Renal cortex interstitium (tissue), 11 donors: ENCODE results near the gene SLC27A5. TPM values are rescaled to one million over a fixed set of nuclear protein-coding genes. Genes with fewer than 3 reads are reported as not detected.
"Not testable (repeated sequence)": the region's sequence is repeated elsewhere in the genome, so short reads cannot be mapped to it uniquely, and the experiment has no call there.

ENCODE experiments used
- DNase-seq, 11 donors: peaks; one replicate each; pipeline ENCODE4 v3.0.0-alpha.2; 2013; ENCODE audit warnings: low read depth in 9 of 11, low spot score in 4 of 11; ENCODE audit errors: extremely low read depth in 1 of 11
- polyA plus RNA-seq, 3 donors: library from polyadenylated mRNA; unstranded; fragments of 120-200 nt; gene quantifications; one replicate each; pipeline ENCODE4 v1.2.1, GENCODE V29; 2013; ENCODE audit not compliant: insufficient read length in 3 of 3

The SLC27A5 gene
- polyA plus RNA-seq, 3 donors, result 7.8 to 13.4 (median 11.5) TPM

DNA sequence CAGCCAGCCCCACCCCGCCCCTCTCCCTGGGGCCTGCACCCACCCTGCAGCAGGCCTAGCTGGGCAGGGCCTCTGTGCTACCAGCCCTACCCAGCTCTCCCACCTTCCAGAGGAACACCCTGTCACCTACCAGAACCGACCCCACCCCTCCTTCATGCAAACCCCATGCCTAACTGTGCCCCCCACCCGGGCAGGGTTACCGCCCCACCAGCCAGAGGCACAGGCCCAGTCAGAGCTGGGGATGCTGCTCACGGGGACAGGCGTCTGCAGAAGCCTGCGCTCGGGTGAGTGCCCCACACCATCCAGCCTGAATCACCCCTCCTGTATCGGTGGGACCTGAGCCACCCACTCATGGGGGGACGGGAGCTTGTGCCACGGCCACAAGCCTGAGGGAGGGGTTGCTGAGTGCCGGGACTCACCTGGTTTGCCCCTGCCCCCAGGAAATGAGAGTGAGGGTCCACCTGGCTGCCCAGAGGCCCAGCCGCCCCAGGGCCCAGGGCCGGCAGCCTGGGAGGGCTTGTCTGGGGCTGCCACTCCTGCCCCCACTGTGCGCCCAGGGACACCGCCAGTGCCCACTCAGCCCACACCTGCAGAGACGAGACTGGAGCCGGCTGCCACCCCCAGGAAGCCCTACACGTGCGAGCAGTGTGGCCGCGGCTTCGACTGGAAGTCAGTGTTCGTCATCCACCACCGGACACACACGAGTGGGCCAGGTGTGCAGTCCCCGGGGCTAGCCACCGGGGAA, 31.9 kb downstream of the SLC27A5 start:
- DNase-seq, result no peak

DNA sequence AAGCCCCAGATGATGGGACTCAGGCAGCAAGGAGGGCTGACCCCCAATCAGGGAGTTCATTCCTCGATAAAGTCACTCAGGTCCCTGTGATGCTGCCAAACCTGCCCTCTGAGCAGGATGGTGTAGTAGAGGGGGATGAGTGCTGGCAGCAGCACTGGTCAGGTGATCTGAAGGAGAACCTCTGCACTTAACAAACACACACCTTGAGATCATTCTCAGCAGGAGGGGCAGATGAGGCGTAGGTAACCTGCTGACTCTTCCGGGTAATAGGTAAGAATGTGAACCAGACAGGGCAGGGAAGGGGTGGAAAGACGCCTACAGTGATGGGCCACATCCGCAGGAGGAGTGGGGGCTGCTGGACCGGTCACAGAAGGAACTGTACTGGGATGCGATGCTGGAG, 32.5 kb downstream of the SLC27A5 start:
- DNase-seq, result no peak

DNA sequence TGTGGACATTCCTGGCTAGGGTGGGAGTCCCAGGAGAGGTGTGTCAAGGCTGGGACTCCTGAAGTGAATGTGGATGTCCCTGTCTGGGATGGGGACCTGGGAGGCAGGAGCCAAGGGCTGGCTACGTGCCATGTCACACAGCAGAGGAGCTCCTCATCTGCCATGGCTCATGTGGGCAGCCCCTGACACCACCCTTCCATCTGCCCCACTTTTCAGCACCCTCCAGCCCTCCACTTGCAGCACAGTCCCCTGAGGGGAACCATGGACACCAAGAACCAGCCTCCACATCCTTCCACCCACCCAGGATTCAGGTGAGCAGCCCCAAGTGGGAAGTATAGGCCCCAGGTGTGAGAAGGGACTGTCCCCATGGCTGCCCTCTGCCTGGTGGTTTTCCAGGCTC, 33.9 kb downstream of the SLC27A5 start:
- no peak for DNase-seq

DNA sequence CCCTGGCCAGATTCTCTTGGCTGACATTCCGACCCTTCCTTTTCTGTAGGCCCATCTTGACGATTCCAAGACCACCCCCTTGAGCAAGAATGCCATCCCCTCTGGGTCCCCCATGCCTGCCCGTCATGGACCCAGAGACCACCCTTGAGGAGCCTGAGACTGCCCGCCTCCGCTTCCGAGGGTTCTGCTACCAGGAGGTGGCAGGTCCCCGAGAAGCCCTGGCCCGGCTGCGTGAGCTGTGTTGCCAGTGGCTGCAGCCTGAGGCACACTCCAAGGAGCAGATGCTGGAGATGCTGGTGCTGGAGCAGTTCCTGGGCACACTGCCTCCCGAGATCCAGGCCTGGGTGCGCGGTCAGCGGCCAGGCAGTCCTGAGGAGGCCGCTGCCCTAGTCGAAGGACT, 34.7 kb downstream of the SLC27A5 start:
- DNase-seq, result no peak

DNA sequence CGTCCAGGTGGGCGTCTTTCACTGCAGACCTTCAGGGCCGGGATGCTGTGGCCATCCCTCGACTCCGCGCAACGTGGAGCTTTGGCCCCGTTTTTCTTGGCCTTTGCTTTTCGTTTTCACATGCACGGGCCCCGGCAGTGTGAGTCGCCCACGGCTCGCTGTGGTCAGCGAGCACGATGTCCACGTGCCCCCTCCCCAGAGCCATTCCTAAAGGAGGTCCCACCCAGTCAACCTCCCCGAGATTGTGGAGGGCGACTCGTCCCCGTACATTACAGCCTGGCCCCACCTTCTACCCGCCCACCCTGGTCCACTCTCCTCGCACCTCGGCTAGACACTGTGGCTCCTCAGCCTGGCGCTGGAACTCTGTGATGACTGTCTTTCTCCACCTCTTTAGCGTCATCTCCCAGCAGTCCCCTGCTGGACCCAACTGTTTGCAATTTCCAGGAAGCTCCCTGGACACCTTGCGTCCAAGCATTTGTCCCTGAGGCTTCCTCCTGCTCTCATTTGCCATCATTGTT, 35.2 kb downstream of the SLC27A5 start:
- no peak for DNase-seq

DNA sequence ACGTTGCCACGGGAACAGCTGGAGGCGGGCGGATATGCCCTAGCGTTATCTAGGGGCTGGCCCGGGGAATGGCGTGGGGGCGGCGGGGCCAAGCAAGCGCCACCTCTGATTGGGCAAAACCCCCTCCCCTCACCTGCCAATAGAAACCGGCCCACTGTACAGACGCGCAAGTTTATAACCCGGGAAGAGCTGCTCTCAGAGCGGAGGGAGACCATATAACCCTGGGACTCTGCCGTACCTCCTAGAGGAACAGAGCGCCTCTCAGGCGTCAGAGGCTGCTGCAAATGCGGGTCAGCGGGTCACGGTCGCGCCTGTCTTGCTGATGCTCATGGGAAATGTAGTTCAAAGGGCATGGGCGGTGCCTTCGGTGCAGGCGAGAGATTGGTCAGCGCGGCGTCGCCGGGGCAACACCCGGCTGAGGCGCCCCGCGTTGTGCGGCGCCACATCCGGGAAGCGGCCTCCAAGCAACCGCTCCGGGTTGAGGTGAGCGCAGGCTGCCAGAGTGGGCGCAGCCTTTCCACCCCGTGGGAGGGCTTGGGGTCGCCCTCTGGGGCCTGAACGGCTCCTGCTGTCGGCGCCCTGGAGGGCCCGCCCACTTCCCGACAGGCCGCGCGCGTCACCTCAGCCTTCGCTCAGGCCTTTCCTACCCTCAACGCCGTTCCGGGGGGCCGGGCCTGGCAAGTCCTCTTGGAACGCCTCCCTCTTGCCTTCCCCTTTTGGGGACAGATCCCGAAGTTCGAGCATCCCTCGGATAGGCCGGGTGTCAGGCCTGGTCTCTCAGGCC, 35.9 kb downstream of the SLC27A5 start, which contains the start of gene ZNF446:
Gene ZNF446 (plus strand): TSS at position 639 of the 784 bp plus-strand sequence. CDS start 867 bp downstream, outside the sequence.
- peak; percentile 92 to 97 (median 96) for DNase-seq

DNA sequence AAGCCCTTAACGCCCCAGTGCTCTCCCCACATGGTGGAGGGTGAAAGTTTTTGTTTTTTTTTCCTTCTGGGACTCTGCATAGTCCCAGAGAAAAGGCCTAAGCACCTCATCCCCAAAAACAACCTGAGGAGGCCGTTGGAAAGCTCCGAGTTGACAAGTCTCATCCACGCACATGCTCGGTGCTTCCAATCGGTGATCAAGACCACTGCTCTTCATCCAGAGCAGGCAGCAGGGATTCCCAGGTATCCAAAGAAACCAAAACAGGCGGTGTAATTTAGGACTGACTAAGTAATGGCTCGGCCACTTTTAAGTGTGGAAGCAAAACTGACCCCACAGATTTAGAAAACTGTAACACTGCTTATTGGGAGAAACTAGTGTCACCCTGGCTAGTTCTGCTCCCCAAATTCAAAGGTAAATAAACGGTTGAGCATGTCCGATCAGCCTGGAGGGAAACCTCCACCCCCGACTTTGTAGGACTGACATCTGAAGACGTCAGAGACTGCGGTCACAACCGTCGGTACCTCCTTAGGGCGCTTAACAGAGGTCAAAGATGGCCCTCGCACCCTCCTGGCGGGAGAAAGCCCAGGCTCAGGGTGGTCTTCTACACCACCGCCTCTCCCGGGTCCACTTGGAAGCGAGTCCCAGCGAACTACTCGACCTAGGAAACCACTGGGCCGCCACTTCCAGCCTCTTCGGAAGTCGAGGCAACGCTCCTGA, 36.6 kb downstream of the SLC27A5 start:
- peak in 1 of 11 donors; percentile 15 for DNase-seq

DNA sequence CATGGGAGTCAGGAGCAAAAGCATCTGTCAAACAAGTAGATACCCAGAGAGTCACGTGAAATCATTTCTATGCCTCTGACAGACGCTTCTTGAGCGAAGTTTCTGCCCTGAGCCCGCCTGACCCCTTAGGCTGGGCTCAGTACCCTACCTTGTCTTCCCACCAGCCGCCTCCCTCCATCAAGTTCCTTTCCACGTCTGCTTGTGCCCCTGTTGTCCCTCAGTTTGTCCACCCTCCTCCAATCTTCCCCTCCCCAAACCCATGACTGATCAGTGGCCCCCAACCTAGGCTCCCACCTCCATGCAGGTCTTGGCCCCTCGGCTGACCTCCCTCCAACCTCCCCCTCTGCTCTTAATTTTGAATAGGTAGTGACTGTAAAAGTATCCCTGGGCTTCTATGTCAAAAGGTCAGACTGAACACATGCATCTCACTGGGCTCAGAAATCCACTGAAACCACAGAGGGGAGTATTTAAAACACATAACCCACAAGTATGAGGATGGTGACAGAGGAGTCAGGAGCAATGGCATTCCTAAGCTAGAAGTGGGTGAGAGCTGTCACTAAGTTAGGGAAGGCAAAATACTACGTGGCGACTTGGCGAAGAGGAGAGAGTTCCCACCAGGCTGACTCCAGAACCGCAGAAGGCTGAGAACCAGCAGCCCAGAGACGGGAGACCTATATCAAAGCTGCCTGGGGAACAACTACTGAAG, 37.3 kb downstream of the SLC27A5 start:
- DNase-seq, result no peak

DNA sequence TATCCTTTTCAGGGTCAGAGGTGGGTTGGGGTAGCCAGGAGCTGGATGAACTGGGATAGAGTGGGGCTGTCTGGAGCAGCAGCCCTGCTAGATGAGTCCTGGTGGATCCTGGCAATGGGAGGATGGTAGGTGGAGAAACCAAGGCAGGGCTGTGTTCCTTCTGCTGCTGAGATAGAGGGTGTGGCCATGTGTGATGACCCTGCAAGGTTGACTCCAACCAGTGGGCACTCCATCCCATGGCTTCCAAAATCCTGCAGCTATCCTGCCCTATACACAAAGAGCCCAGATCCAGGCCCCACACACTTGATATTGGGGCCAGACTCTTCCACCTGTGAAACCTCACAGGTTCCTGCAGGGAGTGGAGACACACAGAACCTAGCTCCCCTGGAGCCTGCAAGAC, 38.0 kb downstream of the SLC27A5 start:
- DNase-seq, result no peak

DNA sequence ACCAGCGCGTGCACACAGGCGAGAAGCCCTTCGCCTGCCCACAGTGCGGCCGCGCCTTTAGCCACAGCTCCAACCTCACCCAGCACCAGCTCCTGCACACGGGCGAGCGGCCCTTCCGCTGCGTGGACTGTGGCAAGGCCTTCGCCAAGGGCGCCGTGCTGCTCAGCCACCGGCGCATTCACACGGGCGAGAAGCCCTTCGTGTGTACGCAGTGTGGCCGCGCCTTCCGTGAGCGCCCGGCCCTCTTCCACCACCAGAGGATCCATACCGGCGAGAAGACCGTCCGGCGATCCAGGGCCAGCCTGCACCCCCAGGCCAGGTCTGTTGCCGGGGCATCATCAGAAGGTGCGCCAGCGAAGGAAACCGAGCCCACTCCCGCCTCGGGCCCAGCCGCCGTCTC, 40.1 kb downstream of the SLC27A5 start:
- DNase-seq, result no peak

DNA sequence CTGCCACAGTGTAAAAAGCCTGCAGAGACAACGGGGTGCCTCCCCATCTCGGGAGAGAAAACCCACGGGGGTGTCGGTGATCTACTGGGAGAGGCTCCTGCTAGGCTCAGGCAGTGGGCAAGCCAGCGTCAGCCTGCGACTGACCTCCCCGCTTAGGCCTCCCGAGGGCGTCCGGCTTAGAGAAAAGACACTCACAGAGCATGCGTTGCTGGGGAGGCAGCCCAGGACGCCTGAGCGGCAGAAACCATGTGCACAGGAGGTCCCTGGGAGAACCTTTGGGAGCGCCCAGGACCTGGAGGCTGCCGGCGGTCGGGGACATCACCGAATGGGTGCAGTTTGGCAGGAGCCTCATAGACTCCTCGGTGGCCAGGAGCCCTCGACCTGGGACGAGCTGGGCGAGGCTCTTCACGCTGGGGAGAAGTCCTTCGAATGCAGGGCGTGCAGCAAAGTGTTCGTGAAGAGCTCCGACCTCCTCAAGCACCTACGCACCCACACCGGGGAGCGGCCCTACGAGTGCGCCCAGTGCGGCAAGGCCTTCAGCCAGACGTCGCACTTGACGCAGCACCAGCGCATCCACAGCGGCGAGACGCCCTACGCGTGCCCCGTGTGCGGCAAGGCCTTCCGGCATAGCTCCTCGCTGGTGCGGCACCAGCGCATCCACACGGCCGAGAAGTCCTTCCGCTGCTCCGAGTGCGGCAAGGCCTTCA, 40.8 kb downstream of the SLC27A5 start:
- not testable (repeated sequence) for DNase-seq

DNA sequence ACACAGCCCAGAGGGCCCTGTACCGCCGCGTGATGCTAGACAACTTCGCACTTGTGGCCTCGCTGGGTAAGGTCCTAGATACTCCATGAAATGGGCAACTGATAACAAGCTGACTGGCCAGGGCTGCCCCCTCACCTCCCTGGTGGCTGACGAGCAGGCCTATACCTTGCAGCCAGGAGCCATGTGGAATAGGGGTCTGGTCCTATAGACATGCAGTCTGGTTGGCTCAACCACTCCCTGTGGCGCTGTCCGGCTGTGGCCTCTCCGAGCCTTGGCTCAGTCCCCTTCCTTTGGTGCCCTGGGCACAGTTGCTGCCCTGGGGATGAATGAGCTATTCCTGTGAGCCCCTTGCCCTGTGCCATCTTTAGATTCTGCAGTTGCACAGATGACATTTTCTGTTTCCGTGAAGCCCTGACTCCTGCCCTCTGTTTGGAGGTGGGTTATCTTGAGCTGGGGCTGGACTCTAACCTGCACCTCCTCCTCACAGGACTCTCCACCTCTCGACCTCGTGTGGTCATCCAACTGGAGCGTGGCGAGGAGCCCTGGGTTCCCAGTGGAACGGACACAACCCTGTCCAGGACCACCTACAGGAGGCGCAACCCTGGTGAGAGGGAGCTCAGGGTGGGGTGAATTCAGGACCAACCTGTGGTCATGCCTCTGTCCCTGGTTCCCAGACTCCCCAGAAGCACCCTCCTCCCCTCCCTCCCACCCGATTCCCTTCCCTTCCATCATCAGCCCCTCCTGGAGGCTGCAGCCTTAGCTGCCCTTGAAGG, 42.4 kb downstream of the SLC27A5 start:
- DNase-seq, result no peak

DNA sequence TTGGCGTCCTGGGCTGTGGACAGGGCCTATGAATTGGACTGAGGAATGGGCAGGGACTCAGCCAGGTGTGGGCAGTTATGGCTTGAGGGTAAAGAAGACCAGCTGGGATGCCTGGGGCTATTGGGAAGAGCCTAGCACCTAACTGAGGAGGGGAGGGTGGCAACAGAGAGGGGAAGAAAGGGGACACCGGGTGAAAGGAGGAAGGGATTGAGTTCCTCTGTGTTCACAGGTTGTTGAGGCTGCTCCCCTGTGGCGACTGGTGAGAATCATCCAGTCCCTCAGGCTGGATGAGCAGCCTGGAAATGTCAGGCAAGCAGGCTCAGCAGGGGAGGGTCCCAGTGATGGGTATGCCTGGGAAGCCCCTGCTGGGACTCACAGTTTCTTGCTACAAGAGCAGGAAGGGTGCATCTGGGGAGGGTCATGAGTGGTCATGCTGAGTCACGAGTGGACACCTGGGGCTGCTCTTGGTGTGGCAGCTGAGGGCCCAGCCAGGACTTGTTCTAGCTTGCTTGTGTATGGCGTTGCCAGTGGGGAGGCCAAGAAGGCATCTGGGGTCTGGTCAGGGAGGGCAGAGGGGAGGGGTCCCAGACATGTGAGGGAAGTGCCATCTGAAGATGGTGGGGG, 43.5 kb downstream of the SLC27A5 start:
- no peak for DNase-seq

DNA sequence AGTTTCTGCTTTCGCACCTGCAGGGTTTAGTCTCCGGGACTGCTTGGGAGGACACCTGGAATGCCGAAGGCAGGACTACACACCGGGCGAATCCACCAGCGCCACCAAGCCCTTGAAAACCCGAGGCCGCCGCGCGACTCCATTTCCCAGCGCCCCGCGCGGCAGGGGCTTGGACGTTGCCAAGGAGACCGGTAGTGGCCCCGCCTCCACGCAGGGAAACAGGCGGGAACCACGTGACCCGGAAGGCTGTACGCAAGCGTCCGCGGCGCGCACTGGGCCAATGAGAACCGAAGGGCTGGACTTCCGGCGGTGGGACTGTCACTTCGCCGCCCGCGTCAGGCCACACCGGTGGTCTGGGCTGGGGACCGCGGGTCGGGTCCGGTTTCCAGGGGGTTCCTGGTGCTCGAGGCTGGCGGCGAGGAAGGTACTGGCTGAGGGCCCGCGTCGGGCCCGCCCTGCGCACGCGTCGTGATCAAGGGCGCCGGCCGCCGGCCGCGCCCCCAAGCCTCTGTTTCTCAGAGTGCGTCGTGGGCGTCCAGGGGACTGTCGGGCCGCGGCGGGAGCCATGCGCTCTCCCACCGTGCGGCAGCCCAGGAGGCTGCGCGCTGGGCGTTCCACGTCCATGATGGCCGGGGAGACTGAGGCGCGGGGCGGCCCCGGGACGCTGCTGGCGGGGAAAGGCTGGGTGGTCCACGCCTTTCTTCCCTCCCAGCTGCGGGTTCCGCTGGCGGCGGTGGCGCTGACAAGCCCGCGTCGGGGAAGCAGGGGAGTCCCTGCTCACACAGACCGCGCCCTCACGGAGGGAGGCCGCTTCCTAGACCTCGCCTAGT, 44.8 kb downstream of the SLC27A5 start, which contains the start of gene ZNF324:
Gene ZNF324 (plus strand): TSS at position 321 of the 830 bp plus-strand sequence. CDS start 2,106 bp downstream, outside the sequence.
- DNase-seq, result peak; percentile 90 to 98 (median 96)

DNA sequence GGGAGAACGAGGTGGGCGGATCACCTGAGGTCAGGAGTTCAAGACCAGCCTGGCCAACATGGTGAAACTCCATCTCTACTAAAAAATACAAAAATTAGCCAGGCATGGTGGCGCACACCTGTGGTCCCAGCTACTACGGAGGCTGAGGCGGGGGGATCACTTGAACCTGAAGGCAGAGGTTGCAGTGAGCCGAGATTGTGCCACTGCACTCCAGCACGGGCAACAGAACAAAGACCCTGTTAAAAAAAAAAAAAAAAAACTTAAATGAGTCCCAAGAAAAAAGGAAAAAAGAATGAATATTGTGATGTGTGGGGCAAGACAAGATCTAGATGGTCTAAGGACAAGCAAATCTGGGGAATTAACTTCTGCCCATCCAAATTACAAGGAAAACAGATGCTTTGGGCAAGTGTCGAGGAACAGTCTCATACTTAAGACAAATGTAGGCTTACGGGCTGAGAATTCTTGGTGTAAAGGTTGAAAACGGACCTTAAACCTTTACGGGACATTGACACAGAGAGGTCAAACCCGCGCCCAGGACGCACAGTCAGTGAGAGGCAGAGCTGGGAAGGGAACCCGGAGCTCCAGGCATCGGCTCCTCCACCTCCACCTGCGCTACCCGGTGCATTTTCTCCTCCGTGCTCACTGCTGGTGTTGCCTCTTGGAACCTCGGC, 45.6 kb downstream of the SLC27A5 start:
- peak in 1 of 11 donors; percentile 10 for DNase-seq

DNA sequence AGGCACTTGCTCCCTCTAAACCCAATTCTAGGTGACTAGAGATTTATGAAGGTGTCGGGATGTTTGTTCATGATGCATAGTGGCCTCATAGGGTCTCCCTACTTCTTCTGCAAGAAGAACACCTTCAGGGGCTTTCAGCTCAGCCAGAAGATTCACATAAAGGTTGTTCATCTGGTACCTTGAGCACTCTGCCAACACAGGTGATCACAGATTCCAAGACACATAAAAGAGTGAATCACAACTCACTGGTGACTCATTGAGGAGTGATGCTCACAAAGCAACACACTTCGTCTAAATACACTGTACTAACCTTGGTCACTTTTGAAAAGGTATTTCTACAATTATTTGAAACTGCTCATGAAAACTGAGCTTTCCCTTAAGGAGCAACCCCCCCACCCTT, 51.8 kb downstream of the SLC27A5 start:
- DNase-seq, result no peak
